Liver (tissue), 3 donors: ENCODE data around the gene OR5K2.

Experiments
- JUND ChIP-seq, 2 donors: IDR thresholded peaks; 2 replicates each; pipeline ENCODE4 v1.6.1; 2016; ENCODE audit warnings: antibody characterized with exemption in 2 of 2
- SP1 ChIP-seq: IDR thresholded peaks from 2 replicates; pipeline ENCODE4 v1.6.1; 2018; ENCODE audit warnings: antibody characterized with exemption, mild to moderate bottlenecking
- TAF1 ChIP-seq: conservative IDR thresholded peaks from 2 replicates; pipeline ENCODE4 v1.6.1; 2016; ENCODE audit warnings: antibody characterized with exemption, mild to moderate bottlenecking
- TF ChIP-seq, protein P1 (sequence below): fragments of 150-350 bp; IDR thresholded peaks from 2 replicates; pipeline ENCODE4 v1.5.1; 2017; ENCODE audit warnings: improper control_type of control experiment, low read depth, low read length; ENCODE audit not compliant: missing input control
- TF ChIP-seq, protein P2 (sequence below): IDR thresholded peaks from 2 replicates; pipeline ENCODE4 v1.6.1; 2016; ENCODE audit warnings: antibody characterized with exemption
- donor health status: healthy.
- donor health status: healthy.

GRCh38 chr3:98519351-98519750 lies 21.9 kb downstream of the OR5K2 start:
- TF ChIP-seq, protein P1, sequence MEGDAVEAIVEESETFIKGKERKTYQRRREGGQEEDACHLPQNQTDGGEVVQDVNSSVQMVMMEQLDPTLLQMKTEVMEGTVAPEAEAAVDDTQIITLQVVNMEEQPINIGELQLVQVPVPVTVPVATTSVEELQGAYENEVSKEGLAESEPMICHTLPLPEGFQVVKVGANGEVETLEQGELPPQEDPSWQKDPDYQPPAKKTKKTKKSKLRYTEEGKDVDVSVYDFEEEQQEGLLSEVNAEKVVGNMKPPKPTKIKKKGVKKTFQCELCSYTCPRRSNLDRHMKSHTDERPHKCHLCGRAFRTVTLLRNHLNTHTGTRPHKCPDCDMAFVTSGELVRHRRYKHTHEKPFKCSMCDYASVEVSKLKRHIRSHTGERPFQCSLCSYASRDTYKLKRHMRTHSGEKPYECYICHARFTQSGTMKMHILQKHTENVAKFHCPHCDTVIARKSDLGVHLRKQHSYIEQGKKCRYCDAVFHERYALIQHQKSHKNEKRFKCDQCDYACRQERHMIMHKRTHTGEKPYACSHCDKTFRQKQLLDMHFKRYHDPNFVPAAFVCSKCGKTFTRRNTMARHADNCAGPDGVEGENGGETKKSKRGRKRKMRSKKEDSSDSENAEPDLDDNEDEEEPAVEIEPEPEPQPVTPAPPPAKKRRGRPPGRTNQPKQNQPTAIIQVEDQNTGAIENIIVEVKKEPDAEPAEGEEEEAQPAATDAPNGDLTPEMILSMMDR, result no peak
- TF ChIP-seq, protein P2, sequence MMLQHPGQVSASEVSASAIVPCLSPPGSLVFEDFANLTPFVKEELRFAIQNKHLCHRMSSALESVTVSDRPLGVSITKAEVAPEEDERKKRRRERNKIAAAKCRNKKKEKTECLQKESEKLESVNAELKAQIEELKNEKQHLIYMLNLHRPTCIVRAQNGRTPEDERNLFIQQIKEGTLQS, result no peak
- no peak for TF ChIP-seq JUND (IDR thresholded peaks at IDR 0.05)
- no peak for TF ChIP-seq TAF1
- TF ChIP-seq SP1, result no peak
